GM19035 (cell line): Measurements from ENCODE around the gene SCAF8.
"Not testable (repeated sequence)": the region's sequence is repeated elsewhere in the genome, so short reads cannot be mapped to it uniquely, and the experiment has no call there.

ENCODE experiments used
- ATAC-seq: cut with Tn5 transposase; IDR thresholded peaks from one replicate; pipeline ENCODE4 v1.9.1; 2021; ENCODE audit not compliant: unreplicated experiment

Gene SCAF8

GRCh38 chr6:154733626-154734382, 588 bp downstream of the SCAF8 start:
- ATAC-seq = peak; percentile 71

GRCh38 chr6:154736618-154737259, 3.5 kb downstream of the SCAF8 start:
- no peak for ATAC-seq

GRCh38 chr6:154737424-154737823, 4.2 kb downstream of the SCAF8 start:
- no peak for ATAC-seq

- ATAC-seq = no peak
Observed at GRCh38 chr6:154738551-154738961, 5.3 kb downstream of the SCAF8 start.

GRCh38 chr6:154740658-154741057, 7.4 kb downstream of the SCAF8 start:
- no peak for ATAC-seq

- ATAC-seq = no peak
Observed at GRCh38 chr6:154742891-154743290, 9.7 kb downstream of the SCAF8 start.

GRCh38 chr6:154744029-154744745, 11.0 kb downstream of the SCAF8 start:
- not testable (repeated sequence) for ATAC-seq

GRCh38 chr6:154745243-154745642, 12.0 kb downstream of the SCAF8 start:
- no peak for ATAC-seq

GRCh38 chr6:154749341-154749740, 16.1 kb downstream of the SCAF8 start:
- no peak for ATAC-seq

GRCh38 chr6:154751011-154751800, 18.0 kb downstream of the SCAF8 start:
- no peak for ATAC-seq

- no peak for ATAC-seq
Observed at GRCh38 chr6:154752022-154752421, 18.8 kb downstream of the SCAF8 start.

GRCh38 chr6:154754152-154754551, 20.9 kb downstream of the SCAF8 start:
- ATAC-seq = no peak

- no peak for ATAC-seq
Observed at GRCh38 chr6:154757352-154758050, 24.3 kb downstream of the SCAF8 start.

GRCh38 chr6:154758125-154758524, 24.9 kb downstream of the SCAF8 start:
- ATAC-seq = no peak

GRCh38 chr6:154763650-154764049, 30.4 kb downstream of the SCAF8 start:
- ATAC-seq = no peak

GRCh38 chr6:154765273-154765672, 32.1 kb downstream of the SCAF8 start:
- no peak for ATAC-seq

GRCh38 chr6:154766288-154766687, 33.1 kb downstream of the SCAF8 start:
- no peak for ATAC-seq

- ATAC-seq = no peak
Observed at GRCh38 chr6:154767003-154767723, 33.9 kb downstream of the SCAF8 start.

- ATAC-seq = no peak
Observed at GRCh38 chr6:154768280-154768679, 35.1 kb downstream of the SCAF8 start.

- ATAC-seq = peak; percentile 97
Observed at GRCh38 chr6:154773610-154774089, 40.4 kb downstream of the SCAF8 start.
